ENCODE measurements around the gene INPP5A. TPM values are rescaled to one million over a fixed set of nuclear protein-coding genes. Genes with fewer than 3 reads are reported as not detected.

The INPP5A gene
- total and polyA plus RNA-seq, 2 of the 13 experiments (the other 11 are each of a cell fraction or from before 2014, with no cell fraction given): 17.5 to 37.9 TPM

DNA sequence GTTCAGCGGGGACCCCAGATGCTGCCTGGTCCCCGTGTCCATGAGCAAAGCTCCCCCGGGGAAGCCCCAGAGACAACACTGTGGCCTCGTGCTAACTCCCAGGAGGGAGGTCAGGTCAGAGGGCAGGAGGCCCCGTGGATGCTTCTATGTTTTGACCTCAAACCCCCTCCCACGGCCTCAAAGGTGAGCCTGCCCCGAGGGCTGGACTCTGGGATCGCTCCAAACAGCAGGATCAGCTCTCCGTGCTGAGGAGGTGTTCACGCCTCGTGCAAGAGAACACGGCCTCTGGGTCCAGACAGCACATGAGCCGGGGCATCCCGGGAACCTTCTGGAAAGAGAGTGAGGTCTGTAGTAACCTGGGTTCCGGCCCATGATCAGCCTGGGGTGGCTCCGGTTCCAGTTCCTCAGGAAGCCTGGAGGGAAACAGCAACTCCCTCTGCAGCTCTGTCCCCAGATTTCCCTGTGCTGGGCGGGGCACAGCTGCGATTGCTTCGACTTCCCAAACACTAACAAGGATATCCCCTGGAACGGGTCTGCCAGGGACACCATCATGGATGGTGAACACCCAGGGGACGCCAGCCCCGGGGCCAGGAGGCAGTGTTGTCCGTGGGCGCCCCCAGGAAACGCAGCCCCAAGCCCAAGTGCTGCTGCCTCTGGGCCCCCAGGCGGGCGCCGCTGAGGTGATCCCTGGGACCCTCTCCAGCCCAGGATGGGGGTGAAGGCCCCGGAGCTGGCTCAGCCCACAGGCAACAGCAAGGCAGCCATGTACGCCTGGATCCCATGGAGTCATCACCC lies 18.0 kb upstream of the INPP5A start (continued):
- TF ChIP-seq PATZ1 (CRISPR knock-in tag; IDR thresholded peaks at IDR 0.05) (0 out of 2 replicates have a peak, but pooled peaks have one; percentile 4), ZBTB26 (CRISPR knock-in tag; IDR thresholded peaks at IDR 0.05; ENCODE audit: borderline replicate concordance) (0 out of 2 replicates have a peak, but pooled peaks have one; percentile 26), HMG20A (CRISPR knock-in tag; IDR thresholded peaks at IDR 0.05; ENCODE audit: borderline replicate concordance) (no peak), ZBTB7B (CRISPR knock-in tag; IDR thresholded peaks at IDR 0.05) (peak; percentile 58; the same call in 1 of the 2 replicates), NR2C2 (CRISPR knock-in tag; IDR thresholded peaks at IDR 0.05; ENCODE audit: borderline replicate concordance) (peak; percentile 36; the same call in 1 of the 2 replicates), NR2F6 (IDR thresholded peaks at IDR 0.05) (peak; percentile 59), NR2F6 (CRISPR knock-in tag; IDR thresholded peaks at IDR 0.05) (no peak; the same call in 1 of the 2 replicates), ZNF253 (CRISPR knock-in tag; IDR thresholded peaks at IDR 0.05; ENCODE audit: borderline replicate concordance) (0 out of 2 replicates have a peak, but pooled peaks have one; percentile 41), CEBPB (IDR thresholded peaks at IDR 0.05; ENCODE audit: borderline replicate concordance, low read depth, low read length) (no peak), TOE1 (CRISPR knock-in tag; IDR thresholded peaks at IDR 0.05) (no peak), THRA (CRISPR knock-in tag; IDR thresholded peaks at IDR 0.05; ENCODE audit: borderline replicate concordance) (no peak), GFI1 (CRISPR knock-in tag; IDR thresholded peaks at IDR 0.05; ENCODE audit: borderline replicate concordance) (peak; percentile 48; the same call in 1 of the 2 replicates), ZNF562 (CRISPR knock-in tag; IDR thresholded peaks at IDR 0.05; ENCODE audit: borderline replicate concordance) (no peak), SOX13 (IDR thresholded peaks at IDR 0.05) (no peak), SOX13 (CRISPR knock-in tag; conservative IDR thresholded peaks at IDR 0.05 in 1 of 2, IDR thresholded peaks at IDR 0.05 in 1 of 2) (no peak), ZNF780A (CRISPR knock-in tag; IDR thresholded peaks at IDR 0.05) (0 out of 2 replicates have a peak, but pooled peaks have one; percentile 50), NR2F1 (CRISPR knock-in tag; IDR thresholded peaks at IDR 0.05) (peak in 1 of 2 experiments; percentile 22; a peak in 1 of 4 replicates), BATF2 (CRISPR knock-in tag; IDR thresholded peaks at IDR 0.05) (0 out of 2 replicates have a peak, but pooled peaks have one; percentile 58), WIZ (CRISPR knock-in tag; IDR thresholded peaks at IDR 0.05) (0 out of 2 replicates have a peak, but pooled peaks have one; percentile 35), ATF2 (CRISPR knock-in tag; IDR thresholded peaks at IDR 0.05) (no peak)
- TF ChIP-seq, protein P1, sequence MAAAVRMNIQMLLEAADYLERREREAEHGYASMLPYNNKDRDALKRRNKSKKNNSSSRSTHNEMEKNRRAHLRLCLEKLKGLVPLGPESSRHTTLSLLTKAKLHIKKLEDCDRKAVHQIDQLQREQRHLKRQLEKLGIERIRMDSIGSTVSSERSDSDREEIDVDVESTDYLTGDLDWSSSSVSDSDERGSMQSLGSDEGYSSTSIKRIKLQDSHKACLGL (CRISPR knock-in tag; IDR thresholded peaks at IDR 0.05): 0 out of 2 replicates have a peak, but pooled peaks have one; percentile 20

All from HepG2 (cell line).